ENCODE results near the gene EPN2.

Gene EPN2

DNA sequence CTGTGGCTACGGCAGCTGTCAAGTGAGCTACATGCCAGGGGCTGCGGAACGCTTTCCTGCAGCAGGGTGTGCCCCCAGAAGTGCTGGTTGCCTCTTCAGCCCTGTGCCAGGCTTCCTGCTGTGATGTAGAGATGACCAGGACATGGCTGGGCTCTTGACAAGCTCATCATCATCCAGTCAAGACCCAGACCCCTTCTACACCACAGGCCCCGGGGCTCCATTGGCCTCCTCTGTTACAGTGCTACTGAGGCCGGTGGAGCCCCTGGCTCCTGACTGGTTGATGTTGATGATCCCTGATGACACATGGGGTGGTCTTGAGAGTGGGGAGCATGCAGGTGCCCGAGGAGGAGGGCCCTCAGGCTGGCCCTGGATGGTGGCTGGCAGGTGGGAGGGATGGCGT lies 75.2 kb downstream of the EPN2 start:
- DNase-seq, result no peak

DNA sequence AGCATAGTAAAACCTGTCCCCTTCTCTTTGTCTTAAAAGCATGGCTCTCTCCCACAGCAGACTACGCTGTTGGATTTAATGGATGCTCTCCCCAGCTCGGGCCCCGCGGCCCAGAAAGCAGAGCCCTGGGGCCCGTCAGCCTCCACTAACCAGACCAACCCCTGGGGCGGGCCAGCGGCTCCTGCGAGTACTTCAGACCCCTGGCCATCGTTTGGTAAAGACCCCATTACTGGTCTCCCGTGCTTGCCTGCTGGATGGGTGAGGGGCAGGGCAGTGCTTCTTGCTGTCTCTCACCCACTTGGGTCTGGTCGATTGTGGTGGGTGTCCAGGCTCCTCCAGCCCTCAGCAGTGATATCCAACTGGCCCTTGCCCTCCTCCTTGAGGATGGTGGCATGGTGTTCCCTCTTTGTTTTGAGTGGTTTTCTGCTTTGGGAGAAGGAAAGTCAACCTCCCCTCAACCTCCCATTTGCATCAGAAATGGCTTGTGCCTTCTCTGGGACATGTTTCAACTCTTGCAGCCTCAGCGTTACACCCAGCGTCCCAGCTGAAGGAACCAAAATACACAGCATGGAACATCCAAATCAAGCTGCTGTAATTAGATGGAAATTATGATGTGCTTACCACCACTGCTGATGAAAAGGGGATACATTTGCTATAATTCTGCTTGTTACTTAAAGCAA lies 76.0 kb downstream of the EPN2 start:
- DNase-seq, result no peak

DNA sequence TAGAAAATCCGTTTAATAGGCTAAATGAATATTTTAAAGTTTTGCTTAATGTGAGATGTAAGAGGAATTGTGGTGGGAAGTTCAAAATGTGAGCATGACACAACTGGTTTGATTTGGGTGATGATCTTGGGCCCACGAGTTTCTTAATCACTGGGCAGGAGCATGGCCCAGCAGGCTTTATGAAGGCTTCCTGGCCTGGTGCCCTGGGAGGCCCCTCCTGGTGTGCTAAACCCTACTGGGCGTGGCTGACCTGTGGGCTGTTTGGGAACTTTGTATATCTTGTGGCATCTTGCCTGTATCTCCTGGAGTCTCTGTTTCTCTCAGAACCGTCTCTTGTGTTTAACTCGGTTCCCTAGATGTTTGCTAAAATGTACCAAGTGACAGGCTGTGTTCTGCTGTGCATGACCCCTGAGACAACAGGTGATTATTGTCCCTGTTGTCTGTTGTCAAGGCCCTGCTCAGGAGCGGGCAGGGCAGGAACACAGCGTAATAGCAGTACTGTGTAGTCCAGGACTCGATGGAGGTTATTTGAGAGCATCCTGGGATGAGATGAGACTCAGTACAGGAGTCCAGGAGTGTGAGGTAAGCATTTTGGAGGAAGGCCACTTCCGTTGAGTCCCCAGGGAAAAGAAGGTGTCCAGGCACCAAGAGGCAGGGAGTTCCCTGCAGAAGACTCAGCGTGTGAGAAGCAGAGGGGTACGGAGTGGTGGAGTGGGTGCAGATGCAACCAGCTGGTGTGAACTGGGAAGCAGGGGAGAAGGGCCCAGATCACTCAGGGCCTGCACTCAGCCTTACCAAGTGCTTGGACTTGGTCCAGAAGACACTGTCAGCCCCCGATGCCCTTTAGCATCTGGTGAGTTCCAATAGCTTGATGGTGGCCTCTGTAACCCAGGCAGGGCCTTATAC lies 76.8 kb downstream of the EPN2 start:
- DNase-seq, result no peak

DNA sequence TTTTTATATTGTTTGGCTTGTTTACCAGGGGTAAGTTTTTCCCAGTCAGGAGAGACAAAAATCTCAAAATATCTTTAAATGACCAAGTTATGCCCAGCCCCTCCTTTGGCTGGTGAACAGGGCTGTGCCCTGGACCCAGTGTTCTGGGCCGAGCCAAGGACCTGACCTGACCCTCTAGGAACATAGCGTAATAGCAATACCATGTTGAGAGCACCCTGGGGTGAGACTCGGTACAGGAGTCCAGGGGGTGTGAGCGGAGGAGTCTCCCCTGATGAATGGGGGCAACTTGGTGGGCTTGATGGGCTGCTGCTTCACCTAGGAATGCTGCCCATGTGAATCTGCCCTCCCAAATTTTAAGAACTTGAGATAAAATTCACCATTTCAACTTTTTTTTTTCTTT lies 77.9 kb downstream of the EPN2 start:
- DNase-seq, result no peak

DNA sequence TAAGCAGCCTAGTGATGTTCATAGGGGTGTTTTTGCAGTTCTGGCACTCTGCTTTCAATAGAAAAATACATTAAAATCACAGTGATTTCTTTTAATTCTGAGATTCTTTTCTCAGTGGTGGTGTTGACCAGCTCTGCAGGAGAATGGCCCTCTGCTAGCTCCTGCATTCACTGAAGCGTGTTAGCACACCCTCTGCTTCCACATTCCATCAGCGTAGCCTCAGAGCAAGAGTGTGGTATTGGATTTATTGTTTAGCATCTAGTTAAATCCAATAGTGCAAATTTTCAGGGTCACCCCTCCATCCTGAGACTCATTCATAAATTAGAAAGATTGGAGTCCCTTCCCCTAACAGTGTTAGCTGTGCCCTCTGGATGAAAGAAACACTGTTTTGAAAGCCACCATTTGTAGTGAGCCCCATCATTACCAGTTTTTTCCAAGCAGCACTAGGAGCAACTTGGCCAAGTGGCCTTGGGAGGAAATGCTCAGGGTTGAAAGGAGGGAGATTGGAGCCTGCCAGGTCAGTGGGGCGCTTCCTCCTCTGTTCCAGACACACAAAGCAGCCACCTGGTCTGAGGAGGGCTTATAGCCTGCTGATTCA lies 79.7 kb downstream of the EPN2 start:
- no peak for DNase-seq

DNA sequence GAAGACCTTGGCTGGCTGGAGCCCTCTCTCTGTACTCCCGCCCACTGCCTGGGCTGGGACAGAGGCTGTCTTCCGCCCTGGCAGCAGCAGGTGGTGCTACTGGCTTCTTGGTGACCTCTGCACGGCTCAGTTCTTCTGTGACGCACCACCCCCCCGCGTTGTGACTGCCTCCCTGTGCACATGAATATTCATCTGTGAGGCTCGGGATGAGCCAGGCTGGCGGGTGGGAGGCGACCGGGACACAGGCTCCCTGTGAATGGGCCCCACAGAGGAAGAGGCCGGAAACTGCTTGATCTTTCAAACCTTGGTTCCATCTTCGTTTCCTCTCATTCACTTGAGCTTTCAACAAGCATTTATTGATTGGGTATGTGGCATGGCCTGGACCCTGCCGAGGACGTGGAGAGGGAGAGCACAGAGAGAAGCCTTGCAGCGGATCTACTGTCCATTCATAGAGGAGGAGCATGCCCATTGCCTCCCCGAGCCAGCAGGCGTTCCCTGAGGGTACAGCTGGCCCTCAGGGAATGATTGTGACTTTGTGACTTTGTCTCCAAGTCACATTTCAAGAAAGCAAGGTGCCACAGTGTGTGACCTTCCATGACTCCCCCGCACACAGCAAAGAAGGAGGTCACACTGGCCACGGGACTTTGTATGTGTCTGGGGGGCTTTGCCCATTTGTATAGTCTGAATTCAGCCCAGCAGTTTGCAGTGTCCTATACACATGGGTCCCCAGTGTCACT lies 80.4 kb downstream of the EPN2 start:
- peak; percentile 62 for DNase-seq

DNA sequence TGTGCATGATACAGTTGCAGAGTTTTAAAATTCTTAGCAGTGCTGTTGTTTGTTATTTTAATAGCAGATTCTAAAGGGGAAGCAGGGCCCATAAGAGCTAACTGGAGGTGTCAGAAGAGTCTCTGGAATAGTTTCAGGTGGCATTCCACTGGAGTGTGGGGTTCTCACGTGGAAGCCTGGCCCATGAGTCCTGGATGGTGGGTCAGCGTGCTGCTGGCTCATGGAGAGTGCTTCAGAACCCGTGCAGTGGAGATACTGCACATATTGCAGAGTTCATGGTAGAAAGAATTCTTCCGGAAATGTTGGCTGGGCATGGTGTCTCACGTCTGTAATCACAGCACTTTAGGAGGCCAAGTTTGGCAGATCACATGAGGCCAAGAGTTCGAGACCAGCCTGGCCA lies 81.4 kb downstream of the EPN2 start:
- DNase-seq, result no peak

DNA sequence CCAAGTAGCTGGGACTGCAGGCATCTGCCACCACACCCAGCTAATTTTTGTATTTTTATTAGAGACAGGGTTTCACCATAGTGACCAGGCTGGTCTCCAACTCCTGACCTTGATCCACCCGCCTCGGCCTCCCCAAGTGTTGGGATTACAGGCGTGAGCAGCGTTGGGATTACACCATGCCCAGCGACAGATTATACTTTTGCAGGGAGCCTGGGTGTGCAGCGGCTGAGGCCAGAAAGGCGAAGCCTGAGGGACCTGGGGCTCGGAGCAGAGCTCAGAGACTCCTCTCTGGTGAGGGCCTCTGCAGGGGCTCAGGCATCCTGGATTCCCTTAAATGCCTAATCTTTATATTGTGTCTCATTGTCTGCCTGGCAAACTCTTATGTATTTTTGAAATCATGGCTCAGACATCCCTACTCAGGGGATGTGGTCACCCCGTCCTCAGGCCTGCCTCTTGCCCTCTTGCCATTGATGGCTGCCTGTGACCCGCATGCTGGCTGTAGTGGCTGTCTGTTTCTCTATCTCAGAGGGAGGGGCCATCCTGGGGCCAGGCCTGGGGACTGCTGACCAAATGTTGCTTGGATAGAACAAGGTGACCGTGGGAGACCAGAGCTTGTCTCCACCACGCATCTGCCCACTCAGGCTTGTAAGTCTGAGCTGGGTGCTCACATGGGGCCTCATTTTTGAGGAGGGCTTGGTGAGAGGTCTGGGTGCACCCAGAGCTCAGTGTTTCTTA lies 82.8 kb downstream of the EPN2 start:
- DNase-seq, result no peak

DNA sequence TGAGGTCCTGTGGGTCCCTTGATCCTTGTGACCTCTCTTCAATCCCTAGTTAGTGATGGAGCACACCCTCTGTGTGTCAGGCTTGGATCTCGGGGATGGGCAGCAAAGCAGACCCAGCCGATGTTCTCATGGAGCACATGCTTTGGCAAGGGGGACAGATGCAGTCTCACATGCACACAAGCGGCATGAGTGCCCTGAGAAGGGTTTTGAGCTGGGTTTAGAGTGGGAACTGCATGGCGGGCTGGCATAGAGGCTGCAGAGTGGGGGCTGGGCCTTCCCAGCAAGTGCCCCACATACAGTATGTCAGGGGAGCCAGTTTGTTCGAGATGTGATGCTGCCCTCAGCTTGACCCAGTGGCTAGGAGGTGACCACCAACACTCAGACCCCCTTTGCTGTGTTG lies 83.7 kb downstream of the EPN2 start:
- no peak for DNase-seq

DNA sequence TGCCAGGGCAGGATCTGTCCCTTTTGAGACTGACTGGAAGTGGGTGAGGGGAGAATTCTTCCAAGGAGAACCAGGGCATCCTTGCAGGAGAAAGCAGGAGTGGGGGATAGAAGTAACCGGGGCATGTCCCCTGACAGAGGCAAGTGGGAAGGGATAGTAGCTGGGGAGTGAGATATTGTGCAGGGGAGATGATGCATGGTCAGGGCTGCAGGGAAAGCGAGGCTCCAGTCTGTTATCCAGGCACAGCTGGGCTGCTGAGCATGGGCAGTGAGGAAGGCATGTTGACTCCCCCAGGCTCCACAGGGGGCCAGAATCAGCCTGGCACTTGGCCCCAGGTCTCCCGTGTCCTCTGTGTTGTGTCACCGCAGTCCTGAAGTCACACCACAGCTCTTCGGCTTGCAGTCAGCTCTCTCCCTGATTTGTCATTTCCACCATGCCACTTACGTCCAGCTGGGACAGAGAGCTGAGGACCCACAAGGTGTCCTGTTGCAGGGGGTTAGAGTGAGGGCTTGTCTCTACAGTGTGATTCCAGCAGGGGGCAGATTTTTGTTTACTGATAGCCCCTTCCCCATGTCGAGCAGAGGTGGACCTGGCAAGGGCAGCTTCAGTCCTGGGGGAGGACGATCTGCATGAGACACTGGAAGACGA lies 84.4 kb downstream of the EPN2 start:
- no peak for DNase-seq

DNA sequence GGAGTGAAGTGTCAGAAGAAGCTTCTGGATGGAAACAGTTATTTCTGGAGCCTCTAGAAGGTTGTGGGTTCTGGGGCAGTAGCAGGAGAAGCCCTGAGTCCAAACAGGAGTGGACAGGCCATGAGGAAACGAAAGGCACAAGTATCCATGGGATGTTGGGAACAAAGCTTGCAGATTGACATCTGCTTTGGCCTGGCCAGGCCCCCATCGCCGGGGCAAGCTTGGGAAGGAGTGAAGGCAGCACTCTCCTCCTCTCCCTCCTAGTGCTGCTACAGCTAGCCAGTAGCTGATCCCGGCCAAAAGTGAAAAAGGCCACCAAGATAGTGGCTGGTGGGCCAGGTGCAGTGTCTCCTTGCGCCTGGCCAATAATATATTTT lies 85.0 kb downstream of the EPN2 start:
- DNase-seq, result no peak

DNA sequence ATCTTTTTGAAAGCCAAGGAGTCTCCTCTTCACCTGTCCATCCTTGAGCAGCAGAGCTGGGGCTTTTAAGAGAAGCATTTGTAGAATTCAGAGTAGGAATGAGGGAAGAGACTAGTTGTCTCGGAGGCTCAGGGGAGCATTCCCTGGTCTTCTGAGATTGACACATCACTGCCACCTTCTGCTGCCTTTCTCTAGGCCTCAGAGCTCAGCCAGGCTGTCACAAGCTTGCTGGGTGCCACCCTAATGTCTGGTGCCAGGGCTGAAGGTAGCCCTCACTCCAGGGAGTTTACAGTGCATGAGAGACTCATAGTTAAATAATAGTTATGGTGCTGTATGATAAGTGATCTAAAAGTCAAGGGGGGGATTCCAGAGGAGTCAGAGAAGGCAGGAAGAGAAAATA lies 85.7 kb downstream of the EPN2 start:
- no peak for DNase-seq

DNA sequence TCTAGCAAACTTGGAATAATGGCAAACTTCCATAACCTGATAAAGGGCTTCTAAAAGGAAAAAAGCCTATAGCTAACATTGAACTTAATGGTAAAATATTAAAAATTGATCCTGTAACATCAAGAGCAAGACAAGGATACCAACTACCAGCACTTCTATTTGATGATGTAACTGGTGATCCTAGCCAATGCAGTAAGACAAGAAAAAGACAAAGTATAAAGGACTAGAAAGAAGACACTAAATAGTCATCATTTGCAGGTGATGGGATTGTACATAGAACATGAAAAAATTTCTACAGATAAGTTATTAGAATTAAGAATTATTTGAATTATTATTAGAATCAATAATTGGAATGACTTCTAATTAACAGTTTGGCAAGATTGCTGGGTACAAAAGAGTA lies 88.4 kb downstream of the EPN2 start:
- DNase-seq, result no peak

DNA sequence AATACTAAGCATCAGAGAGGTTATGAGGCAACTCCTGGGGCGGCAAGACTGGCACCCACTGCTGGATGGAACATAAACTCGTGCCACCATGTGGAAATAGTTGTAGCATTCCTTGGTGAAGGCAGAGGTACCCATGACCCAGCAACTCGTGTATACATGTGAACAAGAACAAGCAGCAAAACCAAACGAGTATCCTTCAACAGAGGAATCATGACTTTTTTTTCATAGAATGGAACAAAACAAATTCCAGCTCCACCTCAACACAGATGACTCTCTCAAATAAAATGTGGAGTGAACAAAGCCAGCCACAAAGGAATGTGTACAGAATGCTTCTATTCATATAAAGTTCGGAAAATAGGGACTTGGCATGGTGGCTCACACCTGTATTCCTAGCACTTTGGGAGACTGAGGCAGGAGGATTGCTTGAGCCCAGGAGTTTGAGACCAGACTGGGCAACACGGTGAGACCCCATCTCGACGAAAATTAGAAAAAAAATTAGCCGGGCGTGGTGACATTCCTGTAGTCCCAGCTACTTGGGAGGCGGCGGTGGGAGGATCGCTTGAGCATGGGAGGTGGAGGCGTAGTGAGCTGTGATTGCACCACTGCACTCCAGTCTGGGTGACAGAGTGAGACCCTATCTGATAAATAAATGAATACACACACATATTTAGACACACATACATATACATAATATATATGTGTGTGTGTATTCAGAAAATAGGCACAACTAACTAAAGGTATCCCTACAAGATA lies 90.0 kb downstream of the EPN2 start:
- DNase-seq, result peak; percentile 88

DNA sequence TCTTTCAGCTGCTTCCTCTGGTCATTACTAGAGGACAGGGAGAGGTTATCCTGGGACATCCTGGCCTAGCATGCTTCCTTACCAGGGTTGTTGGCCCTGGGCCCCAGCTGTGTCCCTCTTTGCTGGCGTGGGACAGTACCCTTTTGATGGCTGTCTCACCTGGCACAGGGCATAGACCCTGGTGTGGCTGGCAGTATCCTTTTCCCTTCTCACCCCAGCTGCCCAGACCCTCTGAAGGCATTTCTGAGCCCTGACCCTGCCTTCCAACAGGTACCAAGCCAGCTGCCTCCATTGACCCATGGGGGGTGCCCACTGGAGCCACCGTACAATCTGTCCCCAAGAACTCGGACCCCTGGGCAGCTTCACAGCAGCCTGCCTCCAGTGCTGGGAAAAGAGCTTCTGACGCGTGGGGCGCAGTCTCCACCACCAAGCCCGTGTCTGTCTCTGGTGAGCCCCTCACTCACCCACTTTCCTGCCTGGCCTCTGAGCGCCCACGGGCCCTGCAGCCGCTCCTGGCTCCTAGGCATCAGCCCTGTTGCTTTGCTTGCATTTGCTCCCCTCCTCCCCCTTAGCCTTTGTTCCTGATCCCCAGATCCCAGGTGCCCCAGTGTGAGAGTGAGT lies 91.4 kb downstream of the EPN2 start:
- DNase-seq, result no peak

DNA sequence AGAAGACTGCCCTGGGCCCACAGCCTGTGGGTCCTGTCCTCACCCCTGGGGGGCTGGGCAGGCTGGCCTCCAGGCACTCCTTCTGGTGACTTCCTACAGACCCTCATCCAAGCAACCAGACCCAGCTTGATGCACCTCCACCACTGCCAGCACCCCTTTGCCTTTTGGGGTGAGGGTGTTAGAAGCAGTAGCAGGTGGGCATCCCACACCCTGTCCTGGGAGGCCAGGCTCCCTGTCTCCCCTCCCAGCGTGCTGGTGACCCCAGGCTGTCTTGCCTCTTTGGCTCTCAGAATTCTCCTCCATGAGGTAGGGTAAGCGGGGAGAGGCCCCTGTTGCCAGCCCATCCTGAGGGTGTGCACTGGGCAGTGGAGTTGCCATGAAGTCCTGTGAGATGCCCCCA lies 92.0 kb downstream of the EPN2 start:
- DNase-seq, result no peak

DNA sequence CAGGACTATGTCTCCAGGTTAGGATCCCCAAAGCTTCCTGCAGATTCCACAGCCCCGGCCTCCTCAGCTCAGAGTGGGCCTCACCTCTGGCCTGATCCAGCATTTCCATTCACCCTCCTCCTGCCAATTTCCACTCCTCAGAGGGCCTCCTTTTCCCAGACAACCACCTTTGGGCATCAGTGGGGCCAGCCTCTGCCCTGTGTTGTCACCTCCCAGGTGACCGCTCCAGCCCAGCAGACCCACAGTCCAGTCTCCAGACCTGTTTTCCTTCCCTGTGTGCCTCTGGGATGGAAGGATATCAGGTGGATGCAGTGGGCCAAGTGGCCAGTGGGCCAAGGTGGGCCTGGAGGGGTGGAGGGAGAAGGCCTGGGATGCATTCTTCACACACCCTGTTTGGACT lies 92.7 kb downstream of the EPN2 start:
- DNase-seq, result no peak

DNA sequence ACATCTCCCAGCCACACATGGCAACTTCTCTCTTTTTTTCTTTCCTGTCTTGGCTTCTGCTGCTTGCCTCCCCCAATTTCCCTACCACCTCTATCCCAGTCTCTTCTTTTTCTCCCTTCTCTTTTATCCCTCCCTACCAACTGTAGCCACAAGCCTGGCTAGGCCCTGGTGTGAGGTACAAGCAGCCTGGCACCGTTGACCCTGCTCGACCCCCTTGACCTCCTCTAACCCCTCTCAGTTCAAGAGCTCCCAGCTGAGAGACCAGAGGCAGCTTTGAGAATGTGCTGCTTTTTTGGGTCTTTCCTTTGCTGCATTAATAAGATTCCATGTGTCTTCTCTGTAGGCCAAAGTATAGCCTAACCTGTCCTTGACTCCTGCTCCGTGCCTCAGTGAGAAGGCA lies 93.1 kb downstream of the EPN2 start:
- no peak for DNase-seq

DNA sequence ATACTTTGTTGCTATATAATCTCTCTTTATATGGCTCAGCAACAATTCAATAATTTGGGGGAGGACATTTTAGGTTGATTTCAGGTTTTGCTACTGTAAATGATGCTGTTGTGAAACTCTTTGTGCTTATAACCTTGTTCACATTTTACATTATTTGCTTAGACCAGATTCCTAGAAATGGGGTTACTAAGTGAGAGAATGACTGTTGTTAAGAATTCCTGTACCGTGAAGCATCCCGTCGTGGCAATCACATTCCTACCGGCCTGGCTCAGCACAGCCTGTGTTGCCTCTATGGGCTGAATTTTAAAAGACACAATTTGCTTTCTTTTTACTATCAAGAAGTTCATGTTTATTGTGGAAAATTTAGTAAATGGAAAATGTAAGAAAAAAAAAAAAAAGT lies 94.0 kb downstream of the EPN2 start:
- DNase-seq, result peak; percentile 86

DNA sequence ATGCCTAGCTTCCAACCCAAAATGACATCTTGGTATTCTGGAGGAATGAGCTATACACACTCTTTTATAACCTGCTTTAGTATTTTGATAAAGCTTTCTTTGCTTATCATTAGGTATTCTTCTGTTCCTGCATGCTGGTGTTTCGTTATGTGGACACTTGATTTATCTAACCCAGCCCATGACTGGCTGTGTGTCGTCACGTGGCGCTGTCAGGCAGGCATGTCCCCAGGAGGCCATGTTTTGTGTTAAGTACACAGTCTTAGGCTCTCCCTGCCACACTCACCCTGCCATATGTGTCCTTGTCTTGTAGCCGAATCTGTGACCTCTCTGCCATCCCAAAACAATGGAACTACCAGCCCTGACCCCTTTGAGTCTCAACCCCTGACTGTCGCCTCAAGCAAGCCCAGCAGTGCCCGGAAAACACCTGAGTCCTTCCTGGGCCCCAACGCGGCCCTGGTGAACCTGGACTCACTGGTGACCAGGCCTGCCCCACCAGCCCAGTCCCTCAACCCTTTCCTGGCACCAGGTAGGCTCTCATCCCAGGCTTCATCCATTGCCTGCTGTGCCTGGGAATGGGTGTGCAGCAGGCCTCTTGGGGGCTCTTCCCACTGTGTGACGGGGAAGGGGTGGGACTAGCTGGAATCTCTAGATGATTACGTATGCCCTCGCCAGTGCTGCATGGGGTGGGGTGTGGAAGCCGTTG lies 94.5 kb downstream of the EPN2 start:
- DNase-seq, result no peak
